Liver (tissue), 9 donors: ENCODE results near the gene CEP131. TPM values are rescaled to one million over a fixed set of nuclear protein-coding genes. Genes with fewer than 3 reads are reported as not detected.

Experiments
- DNase-seq: peaks from one replicate; pipeline ENCODE4 v3.0.0-alpha.2; 2017; ENCODE audit warnings: low spot score
- H3K27ac ChIP-seq, 2 donors: one replicate each; pipeline ENCODE4 v1.7.0; 2013; ENCODE audit warnings: inconsistent platforms in 2 of 2, low read length in 2 of 2, control low read depth in 1 of 2, low read depth in 1 of 2, mild to moderate bottlenecking in 1 of 2
- H3K27me3 ChIP-seq, 4 donors: one replicate each; pipeline versions ENCODE4 v1.6.1 to v1.7.0; 2013; ENCODE audit warnings: low read length in 3 of 4, inconsistent platforms in 1 of 4, mild to moderate bottlenecking in 1 of 4, moderate library complexity in 1 of 4; ENCODE audit not compliant: control insufficient read depth in 4 of 4, insufficient read depth in 4 of 4
- H3K36me3 ChIP-seq, 4 donors: one replicate each; pipeline versions ENCODE4 v1.6.1 to v1.7.0; 2013; ENCODE audit warnings: low read length in 3 of 4, mild to moderate bottlenecking in 3 of 4, low read depth in 1 of 4, moderate library complexity in 1 of 4; ENCODE audit not compliant: control insufficient read depth in 4 of 4, insufficient read depth in 3 of 4
- H3K4me1 ChIP-seq, 4 donors: one replicate each; pipeline versions ENCODE4 v1.6.1 to v1.7.0; 2013; ENCODE audit warnings: low read length in 3 of 4, mild to moderate bottlenecking in 3 of 4, moderate library complexity in 1 of 4; ENCODE audit not compliant: control insufficient read depth in 4 of 4, insufficient read depth in 4 of 4
- H3K4me3 ChIP-seq, 3 donors: one replicate each; pipeline versions ENCODE4 v1.6.1 to v1.7.0; 2013; ENCODE audit warnings: low read length in 3 of 3, control low read depth in 1 of 3, low read depth in 1 of 3, mild to moderate bottlenecking in 1 of 3
- H3K9ac ChIP-seq, 2 donors: one replicate each; pipeline ENCODE4 v1.7.0; 2013; ENCODE audit warnings: low read length in 2 of 2, mild to moderate bottlenecking in 2 of 2, moderate library complexity in 2 of 2, control low read depth in 1 of 2, low read depth in 1 of 2
- H3K9me3 ChIP-seq, 4 donors: one replicate each; pipeline versions ENCODE4 v1.6.1 to v1.7.0; 2013; ENCODE audit warnings: low read length in 3 of 4; ENCODE audit not compliant: control insufficient read depth in 4 of 4
- EGR1 ChIP-seq, 2 donors: IDR thresholded peaks; 2 replicates each; pipeline ENCODE4 v1.6.1; 2016 to 2018; ENCODE audit warnings: antibody characterized with exemption in 2 of 2, low read depth in 2 of 2
- FOXA1 ChIP-seq: IDR thresholded peaks from 2 replicates; pipeline ENCODE4 v1.6.1; 2016; ENCODE audit warnings: antibody characterized with exemption
- GABPA ChIP-seq, 2 donors: IDR thresholded peaks in 1 of 2; conservative IDR thresholded peaks in 1 of 2; 2 replicates each; pipeline ENCODE4 v1.6.1; 2016; ENCODE audit warnings: antibody characterized with exemption in 2 of 2, mild to moderate bottlenecking in 1 of 2, moderate library complexity in 1 of 2
- HNF4A ChIP-seq, 2 donors: conservative IDR thresholded peaks; 2 replicates each; pipeline ENCODE4 v1.6.1; 2016; ENCODE audit warnings: antibody characterized with exemption in 2 of 2, mild to moderate bottlenecking in 2 of 2
- JUND ChIP-seq, 2 donors: IDR thresholded peaks; 2 replicates each; pipeline ENCODE4 v1.6.1; 2016; ENCODE audit warnings: antibody characterized with exemption in 2 of 2
- NR2F2 ChIP-seq: IDR thresholded peaks from 2 replicates; pipeline ENCODE4 v1.6.1; 2016; ENCODE audit warnings: antibody characterized with exemption
- RAD21 ChIP-seq, 2 donors: IDR thresholded peaks; 2 replicates each; pipeline ENCODE4 v1.6.1; 2016; ENCODE audit warnings: antibody characterized with exemption in 2 of 2, mild to moderate bottlenecking in 2 of 2
- REST ChIP-seq: IDR thresholded peaks from 2 replicates; pipeline ENCODE4 v1.6.1; 2016; ENCODE audit warnings: antibody characterized with exemption, mild to moderate bottlenecking
- SP1 ChIP-seq: IDR thresholded peaks from 2 replicates; pipeline ENCODE4 v1.6.1; 2018; ENCODE audit warnings: antibody characterized with exemption, mild to moderate bottlenecking
- YY1 ChIP-seq: IDR thresholded peaks from 2 replicates; pipeline ENCODE4 v1.6.1; 2016; ENCODE audit warnings: antibody characterized with exemption, mild to moderate bottlenecking
- WGBS: extraction: QIAGEN DNeasy Blood & Tissue Kit; methylation state at CpG from one replicate; pipeline ENCODE4 v1.1.7; 2013; 5-methylcytosine and 5-hydroxymethylcytosine counted together
- polyA plus RNA-seq, 2 donors: library from polyadenylated mRNA; stranded (reverse) in 1 of 2; unstranded in 1 of 2; fragments of 200-250 nt in 1 of 2; fragments of >200 nt in 1 of 2; fragmentation: Nextera tagmentation in 1 of 2; extraction: Ambion mirVana in 1 of 2; gene quantifications; one replicate each; pipeline versions ENCODE4 v1.2.1 to v1.2.3, GENCODE V29; 2013 to 2015
- total RNA-seq, 2 donors: library from RNA; depleted of rRNA; stranded (reverse); fragments of >200 nt; gene quantifications; one replicate each; pipeline ENCODE4 v1.2.3, GENCODE V29; 2014
- TF ChIP-seq, protein P1 (sequence below): IDR thresholded peaks from 2 replicates; pipeline ENCODE4 v1.6.1; 2016; ENCODE audit warnings: antibody characterized with exemption
- TF ChIP-seq, protein P2 (sequence below): IDR thresholded peaks from 2 replicates; pipeline ENCODE4 v1.6.1; 2016; ENCODE audit warnings: antibody characterized with exemption
- TF ChIP-seq, protein P3 (sequence below): IDR thresholded peaks from 2 replicates; pipeline ENCODE4 v1.6.1; 2016; ENCODE audit warnings: antibody characterized with exemption
- donor health status: healthy.
- donor health status: healthy.
- donor health status: healthy.
- donor health status: healthy.
- donor health status: healthy.

Gene CEP131
- total and polyA plus RNA-seq, 4 donors = 0.71 to 6.3 (median 2.2) TPM

DNA sequence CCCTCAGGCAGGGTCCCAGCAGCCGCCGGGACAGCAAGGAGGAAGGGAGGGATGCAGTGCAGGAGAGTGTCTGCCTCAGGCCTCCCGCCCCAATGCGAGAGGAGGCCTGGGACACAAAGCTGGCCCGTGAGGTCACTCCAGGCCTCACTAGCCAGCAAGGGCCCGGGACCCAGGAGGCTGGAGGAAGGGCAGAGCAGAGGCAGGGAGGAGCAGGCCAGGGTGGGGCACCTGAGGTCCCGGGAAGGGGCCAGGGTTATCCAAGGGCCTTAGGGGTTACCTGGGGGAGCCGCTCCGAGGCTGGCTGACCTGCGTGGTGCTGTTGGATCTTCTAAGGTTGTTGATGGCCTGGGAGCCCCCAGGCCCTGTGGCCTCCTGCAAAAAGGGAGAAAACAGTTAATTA lies 14.1 kb downstream of the CEP131 start:
- DNase-seq = no peak
- Histone ChIP-seq H3K27ac (no peak overlapping the region), H3K36me3 (no peaks in the 10 kb centered on the region), H3K9me3 (no peaks in the 10 kb centered on the region), H3K27me3 (no peaks in the 10 kb centered on the region), H3K4me3 (no peak overlapping the region), H3K9ac (no peak overlapping the region), H3K4me1 (no peaks in the 10 kb centered on the region)
- no peak for TF ChIP-seq YY1
- 97% methylated on average over 10 of the region's 10 CpGs for WGBS

DNA sequence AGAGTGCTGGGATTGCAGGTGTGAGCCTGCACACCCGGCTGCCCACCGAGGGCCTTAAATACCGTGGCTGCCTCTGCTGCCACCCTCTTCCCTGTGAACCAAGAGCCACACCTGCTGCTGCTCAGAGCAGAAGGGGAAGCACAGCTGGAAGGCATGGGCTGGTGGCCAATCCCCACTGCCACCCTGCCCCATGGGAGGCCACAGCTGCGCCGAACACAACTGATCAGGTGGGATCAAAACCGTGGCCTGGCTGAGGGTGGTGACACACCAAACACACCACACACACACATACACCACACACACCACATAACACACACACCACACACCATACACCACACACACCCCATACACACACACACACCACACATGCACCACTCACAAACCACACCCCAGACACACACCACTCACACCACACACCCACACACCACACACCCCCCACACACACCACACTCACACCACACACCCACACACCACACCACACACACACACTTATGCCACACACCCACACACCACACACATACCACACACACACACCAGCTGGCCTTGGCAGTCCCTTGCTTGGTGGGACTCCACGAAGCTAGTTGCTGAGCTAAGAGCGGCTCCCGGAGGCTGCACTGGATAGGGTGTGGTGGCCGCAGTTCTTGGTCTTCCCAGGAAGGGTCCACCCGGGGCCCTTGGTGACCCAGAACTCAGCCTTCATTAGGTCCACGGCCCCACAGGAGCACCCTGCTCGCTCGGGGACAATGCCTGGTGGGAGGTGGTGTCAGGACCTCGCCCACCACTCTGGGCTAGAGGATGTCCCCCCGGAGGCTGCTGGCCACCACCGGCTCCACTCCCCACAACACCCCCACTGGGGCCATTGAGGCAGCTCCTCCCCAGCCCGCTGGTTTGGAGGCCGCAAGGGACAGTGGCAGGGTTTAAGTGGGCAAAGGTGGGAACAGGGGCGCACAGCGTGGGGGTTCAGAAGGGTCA lies 14.9 kb downstream of the CEP131 start:
- DNase-seq = no peak
- Histone ChIP-seq H3K27ac (no peak overlapping the region), H3K27me3 (no peaks in the 10 kb centered on the region), H3K36me3 (no peaks in the 10 kb centered on the region), H3K9ac (no peak overlapping the region), H3K4me1 (no peaks in the 10 kb centered on the region), H3K4me3 (no peak overlapping the region), H3K9me3 (no peaks in the 10 kb centered on the region)
- TF ChIP-seq GABPA (IDR thresholded peaks at IDR 0.05 in 1 of 2, conservative IDR thresholded peaks at IDR 0.05 in 1 of 2) (no peak), SP1 (no peak), REST (no peak), HNF4A (conservative IDR thresholded peaks at IDR 0.05) (no peak), YY1 (no peak), EGR1 (IDR thresholded peaks at IDR 0.05; ENCODE audit: low read depth in 2 of 2) (no peak)
- TF ChIP-seq, protein P1, sequence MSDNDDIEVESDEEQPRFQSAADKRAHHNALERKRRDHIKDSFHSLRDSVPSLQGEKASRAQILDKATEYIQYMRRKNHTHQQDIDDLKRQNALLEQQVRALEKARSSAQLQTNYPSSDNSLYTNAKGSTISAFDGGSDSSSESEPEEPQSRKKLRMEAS = no peak
- TF ChIP-seq, protein P2, sequence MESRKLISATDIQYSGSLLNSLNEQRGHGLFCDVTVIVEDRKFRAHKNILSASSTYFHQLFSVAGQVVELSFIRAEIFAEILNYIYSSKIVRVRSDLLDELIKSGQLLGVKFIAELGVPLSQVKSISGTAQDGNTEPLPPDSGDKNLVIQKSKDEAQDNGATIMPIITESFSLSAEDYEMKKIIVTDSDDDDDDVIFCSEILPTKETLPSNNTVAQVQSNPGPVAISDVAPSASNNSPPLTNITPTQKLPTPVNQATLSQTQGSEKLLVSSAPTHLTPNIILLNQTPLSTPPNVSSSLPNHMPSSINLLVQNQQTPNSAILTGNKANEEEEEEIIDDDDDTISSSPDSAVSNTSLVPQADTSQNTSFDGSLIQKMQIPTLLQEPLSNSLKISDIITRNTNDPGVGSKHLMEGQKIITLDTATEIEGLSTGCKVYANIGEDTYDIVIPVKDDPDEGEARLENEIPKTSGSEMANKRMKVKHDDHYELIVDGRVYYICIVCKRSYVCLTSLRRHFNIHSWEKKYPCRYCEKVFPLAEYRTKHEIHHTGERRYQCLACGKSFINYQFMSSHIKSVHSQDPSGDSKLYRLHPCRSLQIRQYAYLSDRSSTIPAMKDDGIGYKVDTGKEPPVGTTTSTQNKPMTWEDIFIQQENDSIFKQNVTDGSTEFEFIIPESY = no peak
- WGBS = 95% methylated on average over 21 of the region's 21 CpGs

DNA sequence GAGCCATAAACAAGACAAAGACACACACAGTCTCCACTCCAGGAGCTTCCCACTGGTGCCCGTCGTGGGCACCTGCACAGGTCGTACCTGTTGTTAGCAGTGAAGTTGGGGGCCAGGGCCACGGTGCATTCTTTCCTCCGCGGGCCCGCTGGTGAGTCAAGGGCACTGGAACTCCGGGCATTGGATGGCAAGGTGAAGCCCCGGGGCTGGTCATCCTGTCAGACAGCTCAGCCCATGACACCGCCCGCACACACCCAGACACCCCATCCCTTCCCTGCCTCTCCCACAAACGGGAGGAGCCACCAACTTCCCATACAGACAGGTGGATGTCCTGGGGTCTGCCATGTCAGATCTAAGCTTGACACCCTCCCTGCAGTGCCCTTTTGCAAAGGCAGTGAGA lies 16.1 kb downstream of the CEP131 start:
- Histone ChIP-seq H3K4me3 (no peak overlapping the region), H3K27me3 (no peaks in the 10 kb centered on the region), H3K36me3 (no peaks in the 10 kb centered on the region), H3K4me1 (no peaks in the 10 kb centered on the region), H3K9me3 (no peaks in the 10 kb centered on the region), H3K27ac (no peak overlapping the region), H3K9ac (no peak overlapping the region)
- 98% methylated on average over 12 of the region's 12 CpGs for WGBS
- DNase-seq = no peak
- no peak for TF ChIP-seq HNF4A (conservative IDR thresholded peaks at IDR 0.05)
- TF ChIP-seq, protein P3, sequence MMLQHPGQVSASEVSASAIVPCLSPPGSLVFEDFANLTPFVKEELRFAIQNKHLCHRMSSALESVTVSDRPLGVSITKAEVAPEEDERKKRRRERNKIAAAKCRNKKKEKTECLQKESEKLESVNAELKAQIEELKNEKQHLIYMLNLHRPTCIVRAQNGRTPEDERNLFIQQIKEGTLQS = no peak
- TF ChIP-seq SP1 = no peak
- no peak for TF ChIP-seq YY1
- TF ChIP-seq, protein P2 = no peak
- TF ChIP-seq RAD21 (IDR thresholded peaks at IDR 0.05) = no peak
- TF ChIP-seq GABPA (IDR thresholded peaks at IDR 0.05 in 1 of 2, conservative IDR thresholded peaks at IDR 0.05 in 1 of 2) = no peak
- no peak for TF ChIP-seq NR2F2
- no peak for TF ChIP-seq FOXA1
- no peak for TF ChIP-seq JUND (IDR thresholded peaks at IDR 0.05)
- TF ChIP-seq REST = no peak
